Activated T-cell treated with anti-CD3 and anti-CD28 coated beads, Interleukin-2, amount 50 U/mL, for 24 hours (primary cell): Measurements from ENCODE around the gene ZC3H6.

Experiments
- DNase-seq: peaks from one replicate; pipeline ENCODE4 v3.0.0-alpha.2; 2020
- H3K27ac Mint-ChIP-seq: 2 replicates; pipeline ENCODE4 v1.8.0; 2020; ENCODE audit warnings: mild to moderate bottlenecking, mixed read lengths
- H3K27me3 Mint-ChIP-seq: 2 replicates; pipeline ENCODE4 v1.8.0; 2020; ENCODE audit warnings: mixed read lengths
- H3K36me3 Mint-ChIP-seq: 2 replicates; pipeline ENCODE4 v1.8.0; 2020; ENCODE audit warnings: low read depth, mixed read lengths
- H3K4me1 Mint-ChIP-seq: 2 replicates; pipeline ENCODE4 v1.8.0; 2020; ENCODE audit warnings: low read depth, mixed read lengths
- H3K4me3 Mint-ChIP-seq: 2 replicates; pipeline ENCODE4 v1.8.0; 2020; ENCODE audit warnings: mild to moderate bottlenecking, moderate library complexity, mixed read lengths
- H3K9me3 Mint-ChIP-seq: 2 replicates; pipeline ENCODE4 v1.8.0; 2020; ENCODE audit warnings: mixed read lengths

Gene ZC3H6

DNA sequence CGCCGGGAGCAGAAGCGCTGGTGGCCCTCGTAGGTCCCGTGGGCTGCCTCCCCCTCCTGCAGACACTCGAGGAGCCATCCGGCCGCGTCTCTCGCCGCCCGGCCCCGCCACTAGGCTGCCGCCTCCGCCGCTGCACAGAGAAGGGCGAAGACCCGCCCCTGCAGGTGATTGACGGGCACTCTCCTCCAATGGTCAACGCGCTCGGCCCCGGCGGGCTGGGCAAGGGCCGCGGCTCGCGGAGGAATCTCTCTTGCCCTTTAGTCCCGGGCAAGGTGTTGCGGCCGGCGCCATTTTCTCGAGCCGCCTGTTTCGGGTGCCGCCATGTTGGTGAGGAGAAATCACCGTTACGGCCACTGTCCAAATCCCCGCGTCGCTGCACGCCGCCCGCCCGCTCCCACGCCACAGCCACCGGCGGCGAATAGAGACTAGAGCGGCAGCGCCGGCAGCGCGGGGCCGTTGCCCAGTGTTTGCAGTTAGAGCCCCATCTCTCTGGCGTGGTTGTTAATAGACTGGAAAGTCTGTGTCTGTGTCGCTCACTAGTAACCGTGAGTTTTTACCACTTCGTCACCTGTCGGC lies at the start of gene ZC3H6:
ZC3H6 (plus strand) TSS at position 287 of the 576 bp plus-strand sequence. CDS start 398 bp downstream, outside the sequence.
- peaks cover 29% of the 10 kb centered on the region for H3K4me1 Mint-ChIP-seq
- peaks cover 4% of the 10 kb centered on the region for H3K36me3 Mint-ChIP-seq
- H3K9me3 Mint-ChIP-seq = no peaks in the 10 kb centered on the region
- no peaks in the 10 kb centered on the region for H3K27me3 Mint-ChIP-seq
- peak within 1 kb of the TSS; percentile 95 for H3K4me3 Mint-ChIP-seq
- peak; percentile 100 for DNase-seq
- H3K27ac Mint-ChIP-seq = peak within 1 kb of the TSS; percentile 99

DNA sequence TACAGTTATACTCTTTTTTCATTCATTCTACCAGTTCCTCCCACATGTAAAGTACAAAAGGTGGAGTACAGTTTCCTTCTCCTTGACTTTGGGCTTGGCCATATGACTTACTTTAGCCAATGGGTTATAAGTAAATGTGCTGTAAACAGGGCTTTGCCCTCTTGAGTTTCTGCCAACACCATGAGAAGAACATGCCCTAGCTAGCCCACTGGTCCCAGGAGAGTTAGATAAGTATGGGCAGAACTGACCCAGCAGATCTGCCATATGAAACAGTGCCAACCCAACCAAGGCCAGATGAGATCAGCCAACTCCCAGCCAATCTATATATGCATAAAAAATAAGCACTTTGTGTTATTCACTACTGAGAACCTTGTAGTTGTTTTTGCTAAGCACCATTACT lies 46.0 kb upstream of the ZC3H6 start:
- H3K4me3 Mint-ChIP-seq = no peak overlapping the region
- DNase-seq = no peak
- no peaks in the 10 kb centered on the region for H3K27me3 Mint-ChIP-seq
- peaks cover 92% of the 10 kb centered on the region for H3K36me3 Mint-ChIP-seq
- no peak overlapping the region for H3K27ac Mint-ChIP-seq
- no peaks in the 10 kb centered on the region for H3K9me3 Mint-ChIP-seq
- H3K4me1 Mint-ChIP-seq = no peaks in the 10 kb centered on the region

- Mint-ChIP-seq H3K27ac (no peak overlapping the region), H3K27me3 (no peaks in the 10 kb centered on the region), H3K4me1 (no peaks in the 10 kb centered on the region), H3K9me3 (no peaks in the 10 kb centered on the region), H3K36me3 (peaks cover 89% of the 10 kb centered on the region), H3K4me3 (no peak overlapping the region)
- no peak for DNase-seq
These were observed 45.0 kb upstream of the ZC3H6 start for GRCh38 chr2:112230371-112230770.

- no peak for DNase-seq
- H3K4me3 Mint-ChIP-seq = no peak overlapping the region
These were observed 35.5 kb upstream of the ZC3H6 start for GRCh38 chr2:112239862-112240261.

GRCh38 chr2:112242384-112242783 lies 33.0 kb upstream of the ZC3H6 start:
- H3K4me1 Mint-ChIP-seq = peaks cover 40% of the 10 kb centered on the region
- H3K27ac Mint-ChIP-seq = no peak overlapping the region
- H3K36me3 Mint-ChIP-seq = peaks cover 91% of the 10 kb centered on the region

More at GRCh38 chr2:112239862-112240261, 35.5 kb upstream of the ZC3H6 start:
- H3K27ac Mint-ChIP-seq = no peak overlapping the region
- H3K36me3 Mint-ChIP-seq = peaks cover 89% of the 10 kb centered on the region
- no peaks in the 10 kb centered on the region for H3K9me3 Mint-ChIP-seq
- peaks cover 26% of the 10 kb centered on the region for H3K4me1 Mint-ChIP-seq
- no peaks in the 10 kb centered on the region for H3K27me3 Mint-ChIP-seq

DNA sequence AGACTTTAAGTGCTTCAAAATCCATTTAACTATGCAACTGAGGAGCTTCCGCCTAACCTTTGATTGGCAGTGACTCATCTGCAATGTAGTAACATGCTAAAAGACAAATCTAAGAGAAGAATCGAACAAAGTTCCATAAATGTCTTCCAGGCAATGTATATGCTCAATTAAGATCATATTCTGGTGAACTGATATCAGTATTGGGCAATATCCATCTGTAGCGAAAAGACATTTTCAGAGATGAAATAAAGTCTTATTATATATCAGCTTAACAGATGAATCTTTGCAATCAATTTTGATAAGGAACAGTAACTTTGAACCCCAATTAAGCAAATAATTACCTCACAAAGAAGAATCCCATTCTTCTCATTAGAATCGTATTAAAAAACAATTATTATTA lies 32.2 kb upstream of the ZC3H6 start:
- Mint-ChIP-seq H3K27me3 (no peaks in the 10 kb centered on the region), H3K4me1 (peaks cover 40% of the 10 kb centered on the region), H3K36me3 (peaks cover 91% of the 10 kb centered on the region), H3K9me3 (no peaks in the 10 kb centered on the region), H3K4me3 (no peak overlapping the region), H3K27ac (no peak overlapping the region)
- no peak for DNase-seq

More at GRCh38 chr2:112242384-112242783, 33.0 kb upstream of the ZC3H6 start:
- H3K9me3 Mint-ChIP-seq = no peaks in the 10 kb centered on the region
- no peak overlapping the region for H3K4me3 Mint-ChIP-seq
- DNase-seq = no peak
- H3K27me3 Mint-ChIP-seq = no peaks in the 10 kb centered on the region

DNA sequence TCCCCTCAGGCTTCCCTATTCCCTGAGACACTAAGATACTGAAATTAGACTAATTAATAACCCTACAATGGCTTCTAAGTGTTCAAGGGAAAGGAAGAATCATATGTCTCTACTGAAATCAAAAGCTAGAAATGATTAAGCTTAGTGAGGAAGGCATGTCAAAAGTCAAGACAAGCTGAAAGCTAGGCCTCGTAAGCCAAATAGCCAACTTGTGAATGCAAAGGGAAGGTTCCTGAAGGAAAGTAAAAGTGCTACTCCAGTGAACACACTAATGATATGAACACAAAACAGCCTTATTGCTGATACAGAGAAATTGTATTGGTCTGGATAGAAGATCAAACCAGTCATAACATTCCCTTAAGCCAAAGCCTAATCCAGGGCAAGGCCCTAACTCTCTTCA lies 30.5 kb upstream of the ZC3H6 start:
- no peak for DNase-seq
- peaks cover 89% of the 10 kb centered on the region for H3K36me3 Mint-ChIP-seq

DNA sequence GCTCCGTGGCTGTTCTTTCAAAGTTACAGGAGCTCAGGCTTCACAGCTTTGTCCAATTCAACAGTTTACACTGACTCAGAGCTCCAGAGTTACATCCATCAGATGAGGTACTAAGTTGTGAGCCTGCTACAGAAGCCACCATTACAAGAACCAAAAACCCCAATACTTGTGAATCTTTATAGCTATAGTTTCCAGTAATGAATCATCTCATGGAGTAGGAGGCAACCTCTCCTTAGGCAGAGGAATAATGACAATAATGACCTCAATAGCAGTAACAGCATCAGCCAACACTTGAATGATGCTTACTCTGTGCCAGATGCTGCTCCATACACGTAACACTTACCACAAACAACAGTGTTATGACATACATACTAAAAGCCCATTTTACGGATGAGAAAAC lies 24.1 kb upstream of the ZC3H6 start:
- DNase-seq = no peak
- Mint-ChIP-seq H3K4me3 (no peak overlapping the region), H3K36me3 (peaks cover 44% of the 10 kb centered on the region), H3K4me1 (peaks cover 23% of the 10 kb centered on the region), H3K27me3 (no peaks in the 10 kb centered on the region), H3K9me3 (no peaks in the 10 kb centered on the region), H3K27ac (no peak overlapping the region)

More for the DNA sequence above, 30.5 kb upstream of the ZC3H6 start:
- Mint-ChIP-seq H3K27ac (peak overlapping the region; percentile 71), H3K4me1 (peaks cover 40% of the 10 kb centered on the region), H3K4me3 (no peak overlapping the region), H3K9me3 (no peaks in the 10 kb centered on the region), H3K27me3 (no peaks in the 10 kb centered on the region)

GRCh38 chr2:112253261-112253815 lies 22.1 kb upstream of the ZC3H6 start:
- Mint-ChIP-seq H3K27ac (peak overlapping the region; percentile 96), H3K4me3 (no peak overlapping the region), H3K27me3 (no peaks in the 10 kb centered on the region), H3K4me1 (peaks cover 24% of the 10 kb centered on the region), H3K9me3 (no peaks in the 10 kb centered on the region), H3K36me3 (peaks cover 25% of the 10 kb centered on the region)
- no peak for DNase-seq

GRCh38 chr2:112254466-112255240 lies 20.7 kb upstream of the ZC3H6 start, which contains the start of gene ZC3H8:
ZC3H8 (minus strand) TSS chr2:112255042; CDS start chr2:112254981, 61 bp downstream.
- H3K4me3 Mint-ChIP-seq = no peak within 1 kb of the TSS
- peak within 1 kb of the TSS; percentile 96 for H3K27ac Mint-ChIP-seq
- H3K27me3 Mint-ChIP-seq = no peaks in the 10 kb centered on the region
- H3K36me3 Mint-ChIP-seq = peaks cover 15% of the 10 kb centered on the region
- H3K9me3 Mint-ChIP-seq = no peaks in the 10 kb centered on the region
- DNase-seq = peak; percentile 98
- H3K4me1 Mint-ChIP-seq = peaks cover 30% of the 10 kb centered on the region

GRCh38 chr2:112255875-112256274 lies 19.5 kb upstream of the ZC3H6 start:
- Mint-ChIP-seq H3K9me3 (no peaks in the 10 kb centered on the region), H3K4me1 (peaks cover 33% of the 10 kb centered on the region), H3K4me3 (no peak overlapping the region), H3K27me3 (no peaks in the 10 kb centered on the region), H3K27ac (no peak overlapping the region), H3K36me3 (peaks cover 14% of the 10 kb centered on the region)
- no peak for DNase-seq

GRCh38 chr2:112256654-112257053 lies 18.7 kb upstream of the ZC3H6 start:
- peaks cover 14% of the 10 kb centered on the region for H3K36me3 Mint-ChIP-seq

DNA sequence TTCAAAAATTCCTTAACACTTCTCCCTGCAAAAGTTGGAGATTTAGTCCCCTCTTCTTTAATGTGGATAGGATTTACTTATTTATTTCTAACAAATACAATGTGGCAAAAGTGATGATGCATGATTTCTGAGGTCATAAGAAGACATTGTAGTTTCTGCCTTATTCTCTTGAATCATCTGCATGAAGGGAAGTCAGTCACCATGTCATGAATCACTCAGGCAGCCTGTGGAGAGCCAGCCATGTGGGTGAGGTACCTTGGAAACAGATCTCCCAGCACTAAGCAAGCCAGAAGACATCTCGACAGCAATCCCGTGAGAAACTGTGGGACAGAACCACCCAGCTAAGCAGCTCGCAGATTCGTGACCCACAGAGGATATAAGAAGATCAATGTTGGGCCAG lies 17.8 kb upstream of the ZC3H6 start:
- H3K27ac Mint-ChIP-seq = no peak overlapping the region
- H3K27me3 Mint-ChIP-seq = no peaks in the 10 kb centered on the region
- peaks cover 33% of the 10 kb centered on the region for H3K4me1 Mint-ChIP-seq
- no peak for DNase-seq
- H3K9me3 Mint-ChIP-seq = no peaks in the 10 kb centered on the region
- peaks cover 14% of the 10 kb centered on the region for H3K36me3 Mint-ChIP-seq
- H3K4me3 Mint-ChIP-seq = no peak overlapping the region

More at GRCh38 chr2:112256654-112257053, 18.7 kb upstream of the ZC3H6 start:
- DNase-seq = no peak
- Mint-ChIP-seq H3K27ac (no peak overlapping the region), H3K4me1 (peaks cover 33% of the 10 kb centered on the region), H3K27me3 (no peaks in the 10 kb centered on the region), H3K9me3 (no peaks in the 10 kb centered on the region), H3K4me3 (no peak overlapping the region)

- Mint-ChIP-seq H3K36me3 (no peaks in the 10 kb centered on the region), H3K27me3 (no peaks in the 10 kb centered on the region), H3K4me3 (peak overlapping the region; percentile 56), H3K9me3 (no peaks in the 10 kb centered on the region), H3K4me1 (peaks cover 18% of the 10 kb centered on the region), H3K27ac (peak overlapping the region; percentile 2)
- peak; percentile 87 for DNase-seq
These were observed 15.7 kb upstream of the ZC3H6 start for GRCh38 chr2:112259509-112260294.
